AG09319 (cell line): ENCODE results near the gene RAB29.

Experiments used
- DNase-seq: peaks from one replicate; pipeline ENCODE4 v3.0.0-alpha.2; 2010; ENCODE audit warnings: low read depth; ENCODE audit errors: extremely low read depth
- TF ChIP-seq, protein P1 (sequence below): IDR thresholded peaks from 2 replicates; pipeline ENCODE4 v1.5.1; 2011; ENCODE audit warnings: low read depth, mild to moderate bottlenecking, inconsistent platforms, low read length, moderate library complexity

Gene RAB29

GRCh38 chr1:205812878-205813754 is 37.8 kb upstream of the RAB29 start, which contains the start of gene SLC41A1:
TSS of gene SLC41A1 (minus strand) at chr1:205813198. CDS start at chr1:205810441, 2,757 bp downstream.
- TF ChIP-seq, protein P1, sequence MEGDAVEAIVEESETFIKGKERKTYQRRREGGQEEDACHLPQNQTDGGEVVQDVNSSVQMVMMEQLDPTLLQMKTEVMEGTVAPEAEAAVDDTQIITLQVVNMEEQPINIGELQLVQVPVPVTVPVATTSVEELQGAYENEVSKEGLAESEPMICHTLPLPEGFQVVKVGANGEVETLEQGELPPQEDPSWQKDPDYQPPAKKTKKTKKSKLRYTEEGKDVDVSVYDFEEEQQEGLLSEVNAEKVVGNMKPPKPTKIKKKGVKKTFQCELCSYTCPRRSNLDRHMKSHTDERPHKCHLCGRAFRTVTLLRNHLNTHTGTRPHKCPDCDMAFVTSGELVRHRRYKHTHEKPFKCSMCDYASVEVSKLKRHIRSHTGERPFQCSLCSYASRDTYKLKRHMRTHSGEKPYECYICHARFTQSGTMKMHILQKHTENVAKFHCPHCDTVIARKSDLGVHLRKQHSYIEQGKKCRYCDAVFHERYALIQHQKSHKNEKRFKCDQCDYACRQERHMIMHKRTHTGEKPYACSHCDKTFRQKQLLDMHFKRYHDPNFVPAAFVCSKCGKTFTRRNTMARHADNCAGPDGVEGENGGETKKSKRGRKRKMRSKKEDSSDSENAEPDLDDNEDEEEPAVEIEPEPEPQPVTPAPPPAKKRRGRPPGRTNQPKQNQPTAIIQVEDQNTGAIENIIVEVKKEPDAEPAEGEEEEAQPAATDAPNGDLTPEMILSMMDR = no peak
- DNase-seq = peak; percentile 80

GRCh38 chr1:205812271-205812877 is 37.1 kb upstream of the RAB29 start:
- TF ChIP-seq, protein P1 = no peak
- DNase-seq = no peak

DNA sequence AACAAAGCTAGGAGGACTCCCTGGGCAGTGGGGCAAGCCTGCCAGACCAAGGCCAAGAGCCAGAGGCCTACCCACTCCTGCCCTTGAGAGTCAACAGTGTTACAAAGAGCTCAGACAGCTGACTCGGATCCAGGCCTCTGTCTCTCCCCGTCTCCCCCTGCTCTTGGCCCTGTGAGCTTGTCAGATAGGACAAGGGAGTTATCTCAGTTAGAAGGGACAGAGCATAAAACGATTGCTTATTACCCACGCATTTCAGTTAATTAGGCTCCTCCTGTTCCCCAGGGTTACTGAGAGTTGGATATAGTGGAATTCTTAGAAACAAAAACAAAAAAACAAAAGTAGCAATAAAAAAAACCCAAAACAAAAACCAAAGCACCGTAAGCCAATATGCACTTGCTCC is 36.4 kb upstream of the RAB29 start:
- no peak for DNase-seq
- TF ChIP-seq, protein P1 = no peak

DNA sequence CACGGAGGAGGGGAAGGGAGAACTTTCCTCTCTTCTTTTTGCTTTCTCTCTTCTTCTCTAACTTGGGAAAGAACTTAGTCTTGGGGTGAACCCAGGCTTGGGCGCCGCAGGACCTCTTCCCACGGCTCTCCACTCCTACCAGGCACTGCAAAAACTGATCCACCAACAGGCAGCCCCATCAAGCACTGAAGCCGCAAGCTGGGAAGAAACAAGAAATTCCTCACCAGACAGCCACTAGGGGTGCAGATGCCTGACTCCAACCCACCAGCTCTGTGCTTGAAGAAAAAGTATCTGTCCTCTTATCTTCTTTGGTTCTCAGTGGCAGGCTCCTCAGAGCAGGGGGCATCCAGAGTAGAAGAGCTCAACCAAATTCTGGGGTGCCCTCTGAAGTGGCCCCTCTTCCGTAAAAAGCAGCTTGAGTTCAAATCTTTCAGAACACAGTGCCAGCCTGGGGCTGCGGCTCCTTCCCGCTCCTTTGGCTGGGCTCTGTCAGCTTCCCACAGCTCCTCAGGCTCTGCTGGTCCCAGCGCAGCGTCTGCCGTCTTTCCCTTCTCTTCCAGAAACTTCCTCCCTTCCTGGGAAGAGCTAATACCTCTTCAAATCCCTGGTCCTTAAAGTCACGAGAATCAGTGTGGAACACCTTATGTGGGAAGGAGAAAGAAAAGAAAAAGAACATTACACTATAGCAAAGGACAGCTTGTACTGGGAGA is 35.3 kb upstream of the RAB29 start:
- DNase-seq = no peak
- TF ChIP-seq, protein P1 = no peak

GRCh38 chr1:205809942-205810345 is 34.7 kb upstream of the RAB29 start:
- TF ChIP-seq, protein P1 = no peak
- DNase-seq = no peak

DNA sequence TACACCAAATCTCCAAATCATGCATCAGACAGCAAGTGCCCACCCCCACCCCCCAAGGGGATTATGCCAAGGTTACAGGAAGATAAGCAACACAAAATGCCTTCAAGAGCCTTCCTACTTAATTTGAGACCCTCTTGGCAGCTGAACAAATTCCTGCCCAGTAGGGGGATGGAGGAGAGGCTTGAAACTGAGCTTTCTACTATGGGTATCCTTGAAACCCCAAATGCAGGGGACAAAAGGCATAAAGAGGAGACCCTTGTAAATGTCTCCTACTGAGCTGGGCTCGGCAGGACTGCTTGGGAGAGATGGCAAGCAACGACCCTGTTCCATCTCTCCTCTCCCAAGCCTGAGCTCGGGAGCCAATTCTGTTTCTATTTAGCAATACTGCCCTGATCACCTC is 34.2 kb upstream of the RAB29 start:
- DNase-seq = no peak
- TF ChIP-seq, protein P1 = no peak
